DND-41 (cell line): ENCODE data around the gene C6orf62.

Experiments used
- CTCF ChIP-seq: IDR thresholded peaks from 2 replicates; pipeline ENCODE4 v1.5.1; 2012; ENCODE audit warnings: borderline replicate concordance, low read length, moderate library complexity, mild to moderate bottlenecking; ENCODE audit not compliant: poor library complexity, severe bottlenecking; ENCODE audit errors: extremely low read depth
- EZH2 ChIP-seq: IDR thresholded peaks from 3 replicates; pipeline ENCODE4 v1.6.1; 2012; ENCODE audit warnings: borderline replicate concordance, low read depth, mild to moderate bottlenecking, moderate library complexity, low read length, inconsistent platforms; ENCODE audit not compliant: severe bottlenecking

DNA sequence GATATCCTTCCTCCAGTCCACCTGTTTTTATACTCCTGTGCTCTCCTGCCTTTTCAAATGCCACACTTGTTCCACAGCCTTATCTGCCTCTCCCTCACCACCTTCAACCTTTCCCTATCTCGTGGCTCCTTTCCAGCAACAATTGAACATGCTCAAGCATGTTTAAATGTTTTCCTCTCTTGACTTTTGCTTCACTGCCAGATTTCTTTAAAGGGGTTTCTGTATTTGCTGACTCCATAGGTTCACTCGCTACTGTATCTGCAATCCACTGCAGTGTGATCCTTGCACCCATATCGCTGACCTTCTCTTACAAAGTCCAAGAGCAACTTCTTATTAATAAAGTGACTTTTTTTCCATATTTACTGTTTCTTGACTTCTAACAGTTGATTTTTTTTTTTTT is 44.6 kb upstream of the C6orf62 start:
- no peak for TF ChIP-seq CTCF
- TF ChIP-seq EZH2 = no peak
